ENCODE results near the gene CBFB.
"Not testable (repeated sequence)": the region's sequence is repeated elsewhere in the genome, so short reads cannot be mapped to it uniquely, and the experiment has no call there.

The CBFB gene

DNA sequence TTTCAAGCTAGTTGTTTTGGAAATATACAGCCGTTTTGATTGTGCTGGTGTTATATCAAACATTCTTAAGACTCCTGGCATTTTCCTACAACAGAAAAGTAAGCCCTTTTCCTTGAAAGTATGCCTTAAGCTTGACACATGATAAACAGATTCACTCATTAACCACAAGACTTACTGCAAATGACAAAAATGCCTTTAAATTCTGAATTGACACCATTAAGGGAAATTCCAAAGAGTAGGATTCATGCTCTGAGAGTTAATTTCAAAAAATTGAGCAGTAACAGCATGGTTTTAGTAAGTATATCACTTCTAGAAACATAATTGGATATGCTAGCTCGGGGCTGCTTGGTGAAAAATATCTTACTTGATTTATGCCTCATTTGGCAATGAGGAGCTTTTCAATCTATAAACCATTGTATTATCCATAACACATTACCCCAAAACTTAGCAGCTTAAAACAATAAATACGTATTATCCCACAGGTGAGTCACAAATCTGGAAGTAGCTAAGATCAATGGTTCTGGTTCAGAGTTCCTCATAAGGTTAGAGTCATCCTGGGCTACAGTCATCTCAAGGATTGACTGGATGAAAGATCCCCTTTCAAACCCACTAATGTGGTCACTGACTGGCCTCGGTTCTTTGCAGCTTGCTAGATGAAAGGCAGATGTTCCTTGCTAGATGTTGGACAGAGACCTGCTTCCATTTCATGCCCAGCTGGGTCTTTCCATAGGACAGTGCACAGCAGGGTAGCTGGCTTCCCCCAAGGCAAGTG, 72.5 kb downstream of the CBFB start:
- DNase-seq = no peak

DNA sequence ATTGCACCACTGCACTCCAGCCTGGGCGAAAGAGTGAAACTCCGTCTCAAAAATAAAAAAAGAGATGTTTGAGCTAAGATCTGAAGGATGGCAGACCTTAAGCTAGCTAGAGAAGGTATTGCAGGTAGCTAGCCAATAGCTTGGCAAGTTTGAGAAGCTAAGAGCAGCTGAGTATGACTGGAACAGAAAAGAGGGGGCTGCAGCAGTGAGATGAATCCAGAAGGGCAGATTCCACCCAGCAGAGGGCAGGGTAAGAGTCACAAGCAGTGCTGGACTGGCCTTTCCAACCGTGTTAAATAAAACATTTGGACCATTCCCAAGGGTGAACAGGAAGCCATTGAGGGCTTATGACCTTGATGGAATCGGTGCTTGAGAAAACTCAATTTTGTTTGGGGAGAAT, 75.1 kb downstream of the CBFB start:
- no peak for DNase-seq

DNA sequence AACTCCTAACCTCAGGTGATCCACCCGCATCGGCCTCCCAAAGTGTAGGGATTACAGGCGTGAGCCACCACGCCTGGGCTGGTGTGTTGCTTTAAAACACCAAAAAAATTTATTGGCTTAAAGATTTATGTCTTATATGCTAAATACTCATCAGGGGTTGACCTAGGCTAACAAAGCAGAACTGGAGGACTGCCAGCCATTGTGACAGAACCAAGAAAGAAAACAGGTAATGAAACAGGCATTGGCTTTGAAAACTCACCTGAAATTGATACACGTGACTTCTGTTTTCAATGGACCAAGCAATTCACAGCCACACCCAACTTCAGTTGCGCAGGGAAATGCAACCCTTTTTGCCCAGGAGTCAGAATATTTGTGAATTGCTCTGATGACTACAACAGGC, 75.9 kb downstream of the CBFB start:
- no peak for DNase-seq

DNA sequence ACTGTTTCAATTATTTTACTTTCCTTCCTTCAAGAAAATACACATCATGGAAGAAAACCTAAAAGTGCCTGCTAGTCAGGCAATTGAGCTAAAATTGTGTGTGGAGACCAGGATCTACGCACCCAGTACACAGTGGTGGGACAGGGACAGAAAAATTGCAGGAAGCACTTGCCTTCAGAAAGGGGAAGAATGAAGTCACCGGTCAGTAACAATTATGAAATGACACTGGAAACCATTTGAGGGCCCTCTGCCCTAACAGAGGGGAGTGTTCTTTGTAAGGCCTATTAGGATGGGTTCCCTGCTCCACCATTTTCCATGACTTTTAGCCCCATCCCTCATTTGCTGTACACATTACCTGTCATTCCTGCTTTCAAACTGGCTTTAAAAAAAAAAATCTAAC, 76.3 kb downstream of the CBFB start:
- DNase-seq = no peak

- DNase-seq = no peak
These were observed 76.9 kb downstream of the CBFB start for GRCh38 chr16:67105881-67106280.

- no peak for DNase-seq
These were observed 79.5 kb downstream of the CBFB start for GRCh38 chr16:67108489-67108888.

DNA sequence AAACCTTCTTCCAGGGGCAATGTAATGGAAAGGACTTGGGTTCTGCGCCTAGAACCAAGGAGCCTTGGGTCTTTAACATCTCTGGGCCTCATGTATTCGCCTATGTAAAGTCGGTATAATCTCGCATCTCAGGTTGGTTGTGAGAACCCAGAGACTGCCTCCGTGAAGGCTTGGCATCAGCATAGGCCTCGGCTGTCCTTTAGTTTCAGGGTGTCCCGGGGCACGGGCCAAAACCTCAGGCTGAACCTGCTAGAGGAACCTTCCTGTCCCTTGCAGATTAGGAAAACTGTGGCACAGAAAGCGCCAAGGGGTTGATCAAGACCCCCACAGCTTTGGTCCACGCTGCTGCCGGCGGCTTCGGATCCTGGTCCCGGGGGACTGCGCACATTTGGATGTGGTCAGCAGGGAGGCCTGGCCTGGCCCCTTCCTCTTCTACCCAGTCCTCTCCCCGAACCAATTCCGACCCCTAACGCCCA, 80.0 kb downstream of the CBFB start:
- no peak for DNase-seq

DNA sequence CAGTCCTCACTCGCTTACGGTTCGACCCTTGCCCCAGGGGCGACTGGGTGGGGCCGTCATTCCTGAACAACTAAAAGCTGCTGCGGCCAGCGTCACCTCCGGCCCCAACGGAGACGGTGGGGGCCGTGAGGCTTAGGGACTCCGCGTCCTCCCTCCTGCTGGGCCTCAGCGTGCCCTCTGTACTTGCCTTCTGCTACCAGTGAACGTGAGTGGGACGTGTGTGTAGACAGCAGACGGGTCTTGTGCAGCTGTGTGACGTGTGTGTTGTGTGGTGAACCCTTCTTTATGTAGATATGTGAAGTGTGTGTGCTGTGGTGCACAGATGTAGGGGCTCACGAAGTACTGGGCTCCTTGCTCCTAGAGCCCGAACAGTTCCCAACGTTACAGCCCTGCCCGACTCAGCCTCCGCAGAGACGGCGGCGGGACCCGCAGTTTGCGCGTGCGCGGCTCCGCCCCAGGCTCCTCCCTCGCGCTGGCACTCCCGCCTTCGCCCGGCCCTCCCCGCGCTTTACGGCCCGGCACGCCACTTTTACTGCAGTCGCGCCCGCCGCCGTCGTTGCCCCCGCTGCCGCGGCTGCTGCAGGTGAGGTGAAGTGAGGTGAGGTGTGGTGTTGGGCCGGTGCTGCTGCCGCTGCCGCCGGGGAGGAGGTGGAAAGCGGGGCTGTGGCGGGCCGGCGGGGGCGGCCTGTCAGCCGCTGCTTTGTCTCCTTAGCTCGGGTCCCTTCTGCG, 80.6 kb downstream of the CBFB start, which contains the start of gene PHAF1:
TSS of gene PHAF1 (plus strand) at position 535 of the 729 bp plus-strand sequence. CDS start 235 bp downstream, outside the sequence.
- DNase-seq = no peak

DNA sequence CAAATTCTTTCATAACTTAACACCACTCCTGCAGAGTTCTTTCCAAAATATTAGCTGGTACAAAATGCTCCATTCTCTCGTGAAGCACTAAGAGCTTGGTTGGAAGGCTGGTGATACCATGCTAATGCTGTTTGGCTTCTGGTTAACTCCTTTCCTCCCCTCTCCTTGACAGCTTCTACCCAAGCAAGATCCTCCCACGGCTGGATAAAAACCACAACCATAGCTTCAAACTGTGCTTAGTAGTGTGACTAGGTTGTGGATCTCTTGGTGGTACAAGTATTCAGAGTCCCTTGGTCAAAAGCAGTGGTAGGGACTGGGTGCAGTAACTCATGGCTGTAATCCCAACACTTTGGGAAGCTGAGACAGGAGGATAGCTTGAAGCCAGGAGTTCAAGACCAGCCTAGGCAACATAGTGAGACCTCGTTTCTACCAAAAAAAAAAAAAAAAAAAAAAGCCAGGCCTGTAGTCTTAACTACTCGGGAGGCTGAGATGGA, 83.0 kb downstream of the CBFB start:
- no peak for DNase-seq

DNA sequence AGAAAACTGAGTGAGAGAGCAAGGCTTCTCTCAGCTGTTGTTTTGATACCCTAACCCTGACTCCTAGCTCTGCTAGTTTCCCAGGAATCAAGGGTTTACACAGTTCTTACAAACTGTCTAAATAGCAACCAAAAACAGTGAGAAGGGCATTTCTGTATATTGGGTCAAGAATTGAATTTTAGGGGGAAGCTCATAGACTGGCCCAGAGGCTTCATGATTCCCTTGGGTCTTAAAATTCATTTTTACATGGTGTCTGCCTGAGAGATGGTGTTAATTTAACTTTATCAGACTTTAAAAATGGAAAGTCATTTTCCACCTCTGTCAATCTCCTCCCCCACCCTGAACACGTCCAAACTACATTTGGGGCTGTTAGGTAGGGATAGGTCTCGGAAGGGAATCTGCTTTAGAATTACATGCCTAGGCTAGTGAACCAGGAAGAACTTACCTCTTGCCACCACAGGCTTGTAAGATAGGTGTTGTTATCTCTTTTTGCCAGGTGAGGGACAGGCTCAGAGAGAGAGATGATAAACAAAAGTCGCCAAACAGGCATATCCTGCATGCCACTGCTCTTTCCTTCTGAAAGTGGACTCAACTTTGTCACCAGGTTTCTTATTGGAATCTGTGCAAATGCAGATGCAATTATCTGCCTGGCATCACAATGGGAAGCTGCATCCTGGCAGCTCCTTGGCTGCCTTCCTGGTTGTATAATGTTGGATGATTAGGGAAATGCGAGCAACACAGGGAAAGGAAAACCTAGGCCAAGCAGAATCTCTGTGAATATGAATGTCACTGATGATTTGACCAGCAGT, 83.8 kb downstream of the CBFB start:
- DNase-seq = no peak

DNA sequence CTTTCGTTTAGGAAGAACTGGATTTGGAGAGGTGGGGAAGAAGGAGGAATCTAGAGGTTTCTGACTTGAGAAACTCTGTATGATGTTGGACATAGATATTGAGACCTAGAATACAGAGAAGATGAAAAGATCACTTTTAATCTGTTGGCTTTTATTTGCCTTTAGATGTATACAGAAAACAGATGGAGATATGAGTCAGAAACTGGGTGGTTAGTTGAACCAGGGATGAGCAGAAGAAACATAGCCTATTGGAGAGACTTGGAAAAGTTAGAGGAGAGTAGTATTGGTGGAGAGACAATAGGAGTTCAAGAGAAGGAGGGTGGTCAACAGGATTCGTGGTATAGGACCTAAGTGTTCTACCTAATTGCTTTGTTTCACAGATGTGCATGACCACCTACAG, 85.8 kb downstream of the CBFB start:
- DNase-seq = no peak

DNA sequence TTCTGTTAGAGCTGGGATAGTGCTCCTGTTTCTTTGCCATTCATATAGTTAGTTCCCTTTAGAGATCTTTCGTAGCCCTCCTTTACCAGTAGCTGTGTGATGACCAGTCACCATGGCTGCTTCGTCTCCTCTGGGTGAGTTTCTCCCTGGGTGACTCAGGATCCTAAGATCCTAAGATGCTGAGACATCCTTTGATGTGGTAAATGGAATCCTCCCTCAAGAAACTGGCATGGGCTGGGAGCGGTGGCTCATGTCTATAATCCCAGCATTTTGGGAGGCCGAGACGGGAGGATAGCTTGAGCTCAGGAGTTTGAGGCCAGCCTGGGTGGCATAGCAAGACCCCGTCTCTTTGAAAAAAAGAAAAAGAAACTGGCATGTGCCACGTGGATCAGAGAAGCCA, 86.7 kb downstream of the CBFB start:
- no peak for DNase-seq

DNA sequence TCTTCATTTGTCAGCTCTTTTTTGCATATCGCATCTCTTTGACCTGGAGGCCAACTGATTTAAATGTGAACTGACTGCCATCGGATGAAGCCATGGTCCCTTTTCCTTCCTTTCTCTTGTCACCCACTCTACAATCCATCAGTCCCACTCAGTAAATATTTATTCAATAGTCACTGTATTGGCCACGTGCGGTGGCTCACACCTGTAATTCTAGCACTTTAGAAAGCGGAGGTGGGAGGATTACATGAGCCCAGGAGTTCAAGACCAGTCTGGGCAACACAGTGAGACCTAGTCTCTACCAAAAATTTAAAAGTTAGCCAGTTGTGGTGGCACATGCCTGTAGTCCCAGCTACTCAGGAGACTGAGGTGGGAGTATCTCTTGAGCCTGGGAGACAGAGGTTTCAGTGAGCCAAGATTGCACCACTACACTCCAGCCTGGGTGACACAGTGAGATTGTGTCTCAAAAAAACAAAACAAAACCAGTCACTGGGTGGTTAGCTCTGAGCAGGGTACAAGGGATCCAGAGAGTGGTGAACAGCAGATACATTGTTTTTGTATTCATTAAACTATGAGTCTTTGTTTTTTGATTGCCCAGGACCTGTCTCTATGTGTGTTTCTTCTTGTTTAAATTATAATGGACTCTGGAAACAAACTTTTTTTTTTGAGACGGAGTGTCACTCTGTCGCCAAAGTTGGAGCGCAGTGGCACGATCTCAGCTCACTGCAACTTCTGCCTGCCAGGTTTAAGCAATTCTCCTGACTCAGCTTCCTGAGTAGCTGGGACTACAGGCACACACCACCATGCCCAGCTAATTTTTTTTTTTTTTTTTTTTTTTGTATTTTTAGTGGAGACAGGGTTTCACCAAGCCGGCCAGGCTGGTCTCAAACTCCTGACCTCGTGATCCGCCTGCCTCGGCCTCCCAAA, 87.7 kb downstream of the CBFB start:
- no peak for DNase-seq

DNA sequence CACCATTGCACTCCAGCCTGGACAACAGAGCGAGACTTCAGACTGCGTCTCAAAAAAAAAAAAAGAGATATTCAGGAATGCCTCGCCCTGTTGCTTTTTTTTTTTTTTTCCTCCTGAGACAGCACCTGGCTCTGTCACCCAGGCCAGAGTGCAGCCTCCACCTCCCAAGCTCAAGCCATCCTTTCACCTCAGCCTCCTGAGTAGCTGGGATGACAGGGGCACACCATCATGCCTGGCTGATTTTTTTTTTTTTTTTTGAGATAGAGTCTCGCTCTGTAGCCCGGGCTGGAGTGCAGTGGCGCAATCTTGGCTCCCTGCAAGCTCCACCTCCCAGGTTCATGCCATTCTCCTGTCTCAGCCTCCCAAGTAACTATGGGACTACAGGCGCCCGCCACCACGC, 88.8 kb downstream of the CBFB start:
- no peak for DNase-seq

DNA sequence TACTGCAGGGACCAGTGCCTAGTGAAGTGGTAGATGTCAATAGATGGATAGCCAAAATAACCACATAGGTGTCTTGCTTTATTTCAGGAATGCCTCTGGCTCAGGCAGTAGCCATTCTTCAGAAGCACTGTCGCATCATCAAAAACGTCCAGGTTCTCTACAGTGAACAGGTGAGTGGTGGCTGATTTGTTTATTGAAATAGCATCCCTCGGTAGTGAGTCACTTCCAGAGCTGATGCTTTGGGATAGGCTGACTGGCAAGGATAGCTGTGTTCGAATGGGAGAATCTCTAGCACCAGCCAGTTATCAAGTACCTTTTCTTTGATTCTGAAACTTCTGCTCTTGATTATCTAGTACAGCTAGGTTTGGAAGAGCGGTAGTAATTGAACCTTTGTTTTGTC, 91.1 kb downstream of the CBFB start:
- DNase-seq = no peak

GRCh38 chr16:67122799-67123198, 93.8 kb downstream of the CBFB start:
- not testable (repeated sequence) for DNase-seq

DNA sequence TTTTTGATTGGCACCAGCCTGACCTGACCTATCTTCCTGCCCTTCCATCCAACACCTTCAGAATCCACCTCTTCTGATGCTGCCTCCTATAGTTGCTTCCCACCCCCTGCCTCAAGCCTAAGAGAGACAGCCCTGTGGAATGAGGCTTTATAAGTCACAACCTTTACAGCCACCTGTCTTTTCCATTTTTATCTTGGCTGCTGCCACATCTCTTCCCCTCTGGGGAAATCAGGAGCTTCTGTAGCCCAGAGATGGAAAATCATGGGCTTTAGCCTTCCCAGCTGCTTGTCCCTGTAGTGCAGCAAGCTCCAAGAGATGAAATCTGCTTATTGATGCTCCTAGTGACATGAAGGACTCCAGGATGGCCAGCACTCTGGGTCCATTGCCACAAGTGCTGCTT, 99.5 kb downstream of the CBFB start:
- no peak for DNase-seq

DNA sequence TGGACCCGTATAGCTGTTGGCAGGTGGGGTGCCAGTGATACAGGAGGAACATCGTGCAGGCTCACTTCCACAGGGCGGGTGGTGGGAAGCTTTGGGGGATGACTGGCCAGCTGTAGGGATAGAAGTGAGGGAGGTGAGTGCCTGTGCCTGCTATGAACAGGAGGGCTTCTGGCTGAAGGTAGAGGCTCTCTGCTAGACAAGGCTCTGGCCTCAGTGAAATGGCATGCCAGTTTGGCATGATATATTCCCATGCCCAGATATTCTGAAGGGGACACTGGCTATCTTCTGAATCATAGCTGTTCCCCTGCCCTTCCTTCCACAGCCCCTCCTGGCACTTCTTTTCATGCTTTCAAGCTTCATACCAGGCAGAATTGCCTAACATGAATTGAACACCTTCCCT, 99.9 kb downstream of the CBFB start:
- DNase-seq = no peak

- DNase-seq = no peak
These were observed 100.5 kb downstream of the CBFB start for GRCh38 chr16:67129422-67129821.

DNA sequence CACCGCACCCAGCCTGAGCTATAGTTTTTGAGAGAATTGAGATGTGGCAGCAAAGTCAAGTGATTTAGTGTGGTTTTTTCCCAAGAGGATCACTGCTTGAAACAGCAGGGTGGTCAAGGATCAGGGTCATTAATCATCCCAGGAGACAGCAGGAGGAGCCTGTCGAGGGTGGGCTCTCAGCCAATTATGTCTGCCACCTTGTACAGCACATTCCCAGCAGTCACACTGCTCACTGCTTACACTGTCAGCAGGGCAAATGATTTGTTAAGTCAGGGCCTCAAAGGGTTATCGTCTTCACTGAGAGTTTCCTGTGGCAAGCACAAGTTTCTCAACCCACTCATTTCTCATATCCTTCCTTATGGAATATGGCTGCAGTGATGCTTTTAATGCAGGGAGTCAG, 108.7 kb downstream of the CBFB start:
- no peak for DNase-seq

DNA sequence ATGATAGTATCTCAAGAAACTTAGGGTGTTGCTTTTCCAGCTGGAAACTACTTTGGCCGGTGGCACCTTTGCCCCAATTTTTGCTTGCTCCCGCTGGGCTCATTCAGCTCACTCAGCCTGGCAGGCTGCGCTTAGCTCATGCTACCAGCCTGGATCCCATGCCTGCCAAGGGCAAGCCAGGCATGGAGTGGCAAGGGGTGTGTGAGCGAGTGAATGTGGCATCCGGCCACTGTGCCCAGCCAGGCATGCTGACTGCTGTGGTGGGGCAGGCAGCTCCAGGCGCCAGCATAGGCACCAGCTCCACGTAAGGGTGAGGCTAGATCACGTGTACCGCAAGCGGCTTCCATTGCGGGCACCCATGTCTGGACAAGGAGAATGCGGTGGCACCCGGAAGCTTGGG, 112.4 kb downstream of the CBFB start:
- no peak for DNase-seq

DNA sequence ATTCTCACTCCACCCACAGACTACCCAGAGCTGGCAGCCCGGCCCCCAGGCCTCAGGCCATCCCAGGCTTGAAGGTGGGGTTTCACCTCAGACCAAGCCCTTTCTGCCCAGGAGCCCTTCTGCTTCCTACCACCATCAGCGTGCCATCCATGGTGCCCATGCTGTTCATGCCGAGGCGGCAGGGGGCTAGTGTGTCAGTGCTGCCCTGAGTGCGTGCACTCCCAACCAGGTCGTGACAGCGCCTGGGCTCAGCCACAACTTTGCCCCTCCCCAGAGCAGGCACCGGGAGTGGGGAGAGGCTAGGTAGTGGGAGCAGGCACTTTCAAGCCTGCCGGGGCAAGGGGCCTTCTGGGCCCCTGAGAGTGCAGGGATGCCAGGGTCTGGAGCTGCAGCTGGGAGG, 113.4 kb downstream of the CBFB start:
- DNase-seq = no peak
